OCI-LY1 (cell line): ENCODE measurements around the gene NOTCH4.
"Not testable (repeated sequence)": the region's sequence is repeated elsewhere in the genome, so short reads cannot be mapped to it uniquely, and the experiment has no call there.

Experiments used
- H2AFZ ChIP-seq: fragments of 200-600 bp; sonication (generic), shearing (Covaris generic); 2 replicates; pipeline ENCODE4 v1.6.0; 2014; ENCODE audit warnings: antibody characterized with exemption, mild to moderate bottlenecking, low read length
- H3F3A ChIP-seq: fragments of 200-600 bp; sonication (generic), shearing (Covaris generic); 2 replicates; pipeline ENCODE4 v1.6.0; 2014; ENCODE audit warnings: mild to moderate bottlenecking, antibody characterized with exemption, low read length, moderate library complexity; ENCODE audit not compliant: insufficient read depth
- H3K27ac ChIP-seq: fragments of 200-600 bp; sonication (generic); 2 replicates; pipeline ENCODE4 v1.5.1; 2014; ENCODE audit warnings: low read length, mixed run types, mild to moderate bottlenecking, low read depth; ENCODE audit not compliant: poor library complexity, severe bottlenecking
- H3K27me3 ChIP-seq: fragments of 200-600 bp; sonication (generic); 2 replicates; pipeline ENCODE4 v1.6.0; 2014; ENCODE audit warnings: antibody characterized with exemption, mild to moderate bottlenecking, low read length, moderate library complexity; ENCODE audit not compliant: insufficient read depth
- H3K36me3 ChIP-seq: fragments of 200-600 bp; sonication (generic); 2 replicates; pipeline ENCODE4 v1.6.1; 2014; ENCODE audit warnings: mild to moderate bottlenecking, antibody characterized with exemption, low read length, moderate library complexity, mixed read lengths; ENCODE audit not compliant: insufficient read depth
- H3K4me1 ChIP-seq: fragments of 200-600 bp; sonication (generic); 2 replicates; pipeline ENCODE4 v1.5.1; 2014; ENCODE audit warnings: mild to moderate bottlenecking, low read length, moderate library complexity; ENCODE audit not compliant: insufficient read depth, severe bottlenecking
- H3K4me2 ChIP-seq: fragments of 200-600 bp; sonication (generic), shearing (Covaris generic); 2 replicates; pipeline ENCODE4 v1.6.1; 2014; ENCODE audit warnings: low read length
- H3K4me3 ChIP-seq: fragments of 200-600 bp; sonication (generic); 2 replicates; pipeline ENCODE4 v1.5.1; 2014; ENCODE audit warnings: low read length, low read depth, mild to moderate bottlenecking, mixed read lengths; ENCODE audit not compliant: poor library complexity, severe bottlenecking
- H3K79me2 ChIP-seq: fragments of 200-600 bp; shearing (Covaris generic); 2 replicates; pipeline ENCODE4 v1.6.1; 2016; ENCODE audit warnings: mixed run types, low read length, mixed read lengths; ENCODE audit not compliant: insufficient read depth
- H3K9ac ChIP-seq: fragments of 200-600 bp; sonication (generic), shearing (Covaris generic); 2 replicates; pipeline ENCODE4 v1.6.1; 2014; ENCODE audit warnings: mild to moderate bottlenecking, low read length, mixed read lengths
- H3K9me2 ChIP-seq: fragments of 200-600 bp; sonication (generic), shearing (Covaris generic); 2 replicates; pipeline ENCODE4 v1.6.1; 2014; ENCODE audit warnings: low read depth, mild to moderate bottlenecking, low read length, mixed read lengths
- H3K9me3 ChIP-seq: fragments of 200-600 bp; shearing (Covaris generic); 2 replicates; pipeline ENCODE4 v1.6.1; 2014; ENCODE audit warnings: low read length, mixed read lengths
- H4K20me1 ChIP-seq: fragments of 200-600 bp; sonication (generic), shearing (Covaris generic); 2 replicates; pipeline ENCODE4 v1.6.0; 2016; ENCODE audit warnings: mild to moderate bottlenecking, low read length; ENCODE audit not compliant: insufficient read depth
- EZH2 ChIP-seq: fragments of 200-600 bp; sonication (generic), shearing (Covaris generic); IDR thresholded peaks from 2 replicates; pipeline ENCODE4 v1.8.0; 2017; ENCODE audit warnings: borderline replicate concordance, mixed run types, mild to moderate bottlenecking, antibody characterized with exemption, low read length, moderate library complexity, mixed read lengths
- TF ChIP-seq, protein P1 (sequence below): fragments of 200-600 bp; sonication (generic), shearing (Covaris generic); IDR thresholded peaks from 2 replicates; pipeline ENCODE4 v1.5.1; 2017; ENCODE audit warnings: mild to moderate bottlenecking, antibody characterized with exemption, low read length, moderate library complexity, mixed read lengths

The NOTCH4 gene

DNA sequence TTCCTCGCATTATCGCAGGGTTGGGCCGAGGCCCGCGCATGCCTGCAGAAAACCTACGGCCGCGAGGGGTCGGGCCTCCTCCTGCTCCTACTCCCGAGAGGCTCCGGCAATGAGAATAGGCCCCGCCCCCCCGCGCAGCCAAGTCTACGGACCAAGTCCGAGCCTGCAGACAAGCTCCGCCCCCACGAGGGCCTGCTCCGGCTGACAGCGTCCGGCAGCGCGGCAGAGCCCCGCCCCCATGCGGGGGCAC is 28.3 kb downstream of the NOTCH4 start:
- H3K4me3 ChIP-seq, result peak overlapping the region; percentile 77
- peaks cover 51% of the 10 kb centered on the region for H3K4me1 ChIP-seq
- H4K20me1 ChIP-seq, result no peaks in the 10 kb centered on the region
- peak overlapping the region; percentile 97 for H3K4me2 ChIP-seq
- no peaks in the 10 kb centered on the region for H3K27me3 ChIP-seq
- H3K27ac ChIP-seq, result no peak overlapping the region
- no peaks in the 10 kb centered on the region for H3K9me2 ChIP-seq
- H3K9ac ChIP-seq, result no peak overlapping the region; the same call in 1 of the 2 replicates
- H3F3A ChIP-seq, result 0 out of 2 replicates have a peak, but pooled peaks cover 3% of the 10 kb centered on the region
- TF ChIP-seq EZH2, result no peak
- TF ChIP-seq, protein P1, sequence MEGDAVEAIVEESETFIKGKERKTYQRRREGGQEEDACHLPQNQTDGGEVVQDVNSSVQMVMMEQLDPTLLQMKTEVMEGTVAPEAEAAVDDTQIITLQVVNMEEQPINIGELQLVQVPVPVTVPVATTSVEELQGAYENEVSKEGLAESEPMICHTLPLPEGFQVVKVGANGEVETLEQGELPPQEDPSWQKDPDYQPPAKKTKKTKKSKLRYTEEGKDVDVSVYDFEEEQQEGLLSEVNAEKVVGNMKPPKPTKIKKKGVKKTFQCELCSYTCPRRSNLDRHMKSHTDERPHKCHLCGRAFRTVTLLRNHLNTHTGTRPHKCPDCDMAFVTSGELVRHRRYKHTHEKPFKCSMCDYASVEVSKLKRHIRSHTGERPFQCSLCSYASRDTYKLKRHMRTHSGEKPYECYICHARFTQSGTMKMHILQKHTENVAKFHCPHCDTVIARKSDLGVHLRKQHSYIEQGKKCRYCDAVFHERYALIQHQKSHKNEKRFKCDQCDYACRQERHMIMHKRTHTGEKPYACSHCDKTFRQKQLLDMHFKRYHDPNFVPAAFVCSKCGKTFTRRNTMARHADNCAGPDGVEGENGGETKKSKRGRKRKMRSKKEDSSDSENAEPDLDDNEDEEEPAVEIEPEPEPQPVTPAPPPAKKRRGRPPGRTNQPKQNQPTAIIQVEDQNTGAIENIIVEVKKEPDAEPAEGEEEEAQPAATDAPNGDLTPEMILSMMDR, result no peak
- no peaks in the 10 kb centered on the region for H3K36me3 ChIP-seq
- no peaks in the 10 kb centered on the region for H3K9me3 ChIP-seq
- no peak overlapping the region for H2AFZ ChIP-seq
- H3K79me2 ChIP-seq, result no peaks in the 10 kb centered on the region

DNA sequence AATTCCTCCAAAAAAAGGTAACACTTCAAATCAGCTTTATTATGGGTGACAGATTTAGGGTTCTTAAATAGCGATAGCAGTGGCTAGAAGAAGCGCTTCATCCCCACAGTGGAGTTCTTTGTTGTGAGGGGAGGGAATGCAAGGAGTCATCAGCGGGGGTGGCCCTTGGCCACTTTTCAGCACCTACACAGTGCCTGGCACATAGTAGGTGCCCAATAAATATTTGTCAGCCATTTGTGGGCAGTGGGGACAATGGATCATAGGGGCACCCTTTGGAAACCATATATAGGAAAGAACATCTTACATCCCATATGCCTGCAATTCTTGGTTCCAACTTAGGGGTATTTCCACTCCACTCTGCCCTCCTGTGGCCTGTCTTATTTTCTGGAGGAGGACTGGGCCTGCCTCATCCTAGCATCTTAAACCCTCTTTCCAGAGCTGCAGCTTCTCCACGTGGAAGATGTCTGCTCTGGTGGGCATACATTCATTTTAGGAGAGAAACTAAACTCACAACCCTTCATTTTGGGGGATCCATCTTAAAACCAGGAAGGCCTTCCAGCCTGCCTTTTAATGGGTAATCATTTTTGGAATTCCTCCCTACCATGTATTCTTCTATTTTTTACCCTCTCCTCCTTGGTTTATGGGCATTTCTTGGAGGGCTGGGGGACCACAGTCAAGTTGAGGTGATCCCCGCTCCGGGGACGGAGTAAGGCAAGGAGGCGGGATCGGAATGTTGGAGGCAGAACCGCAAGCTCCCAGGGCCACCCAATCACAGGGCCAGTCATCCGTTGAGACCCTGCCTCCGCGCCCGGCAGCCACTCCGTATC is 28.8 kb downstream of the NOTCH4 start:
- H3K79me2 ChIP-seq, result no peaks in the 10 kb centered on the region
- H4K20me1 ChIP-seq, result no peaks in the 10 kb centered on the region
- H3K36me3 ChIP-seq, result no peaks in the 10 kb centered on the region
- 0 out of 2 replicates have a peak, but pooled peaks cover 3% of the 10 kb centered on the region for H3F3A ChIP-seq
- H3K9me3 ChIP-seq, result no peaks in the 10 kb centered on the region
- no peaks in the 10 kb centered on the region for H3K9me2 ChIP-seq
- H3K27me3 ChIP-seq, result no peaks in the 10 kb centered on the region
- no peak overlapping the region for H2AFZ ChIP-seq
- TF ChIP-seq, protein P1, result peak; percentile 67
- TF ChIP-seq EZH2, result no peak
- peak overlapping the region; percentile 77 for H3K4me3 ChIP-seq
- peak overlapping the region; percentile 89 for H3K9ac ChIP-seq
- peaks cover 54% of the 10 kb centered on the region for H3K4me1 ChIP-seq
- peak overlapping the region; percentile 97 for H3K4me2 ChIP-seq
- peak overlapping the region; percentile 76 for H3K27ac ChIP-seq

DNA sequence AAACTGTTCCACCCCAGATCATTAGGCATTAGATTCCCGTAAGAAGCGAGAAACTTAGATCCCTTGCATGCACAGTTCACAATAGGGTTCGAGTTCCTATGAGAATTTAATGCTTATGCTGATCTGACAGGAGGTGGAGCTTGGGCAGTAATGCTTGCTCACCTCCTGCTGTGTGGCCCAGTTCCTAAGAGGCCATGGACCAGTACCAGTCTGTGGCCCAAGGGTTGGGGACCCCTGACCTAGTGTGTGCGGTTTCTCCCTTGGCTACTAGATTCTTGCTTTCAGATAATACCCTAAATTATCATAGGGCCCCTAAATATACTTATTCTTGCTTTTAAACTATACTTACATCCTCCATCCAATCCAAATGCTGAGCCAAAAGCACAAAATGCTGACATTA is 29.5 kb downstream of the NOTCH4 start:
- Histone ChIP-seq H3K4me3 (no peak overlapping the region), H3K27ac (peak overlapping the region; percentile 53), H3F3A (0 out of 2 replicates have a peak, but pooled peaks cover 3% of the 10 kb centered on the region), H3K9me3 (no peaks in the 10 kb centered on the region), H3K4me1 (peaks cover 55% of the 10 kb centered on the region), H3K4me2 (no peak overlapping the region), H4K20me1 (no peaks in the 10 kb centered on the region), H3K79me2 (no peaks in the 10 kb centered on the region), H3K27me3 (no peaks in the 10 kb centered on the region), H3K9me2 (no peaks in the 10 kb centered on the region), H2AFZ (no peak overlapping the region), H3K36me3 (no peaks in the 10 kb centered on the region), H3K9ac (no peak overlapping the region)
- no peak for TF ChIP-seq EZH2
- TF ChIP-seq, protein P1, result no peak

DNA sequence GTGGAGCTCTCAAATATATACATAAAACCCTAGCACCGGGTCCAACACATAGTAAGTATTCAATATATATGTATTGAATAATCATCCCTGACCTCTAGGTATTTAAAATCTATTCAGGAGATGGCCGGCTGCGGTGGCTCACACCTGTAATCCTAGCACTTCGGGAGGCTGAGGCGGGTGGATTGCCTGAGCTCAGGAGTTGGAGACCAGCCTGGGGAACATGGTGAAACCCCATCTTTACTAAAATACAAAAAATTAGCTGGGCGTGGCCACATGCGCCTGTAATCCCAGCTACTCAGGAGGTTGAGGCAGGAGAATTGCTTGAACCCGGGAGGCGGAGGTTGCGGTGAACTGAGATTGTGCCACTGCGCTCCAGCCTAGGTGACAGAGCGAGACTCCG is 30.8 kb downstream of the NOTCH4 start:
- peak overlapping the region; percentile 86 for H3K9ac ChIP-seq
- H3K27me3 ChIP-seq, H4K20me1 ChIP-seq, H3K79me2 ChIP-seq, H3K36me3 ChIP-seq, H3K9me3 ChIP-seq, H3K9me2 ChIP-seq, H3F3A ChIP-seq: not testable (repeated sequence)
- H2AFZ ChIP-seq, result peak overlapping the region; percentile 54; the same call in 1 of the 2 replicates
- peak overlapping the region; percentile 73 for H3K4me3 ChIP-seq
- H3K27ac ChIP-seq, result peak overlapping the region; percentile 88
- peak overlapping the region; percentile 86 for H3K4me2 ChIP-seq
- peaks cover 66% of the 10 kb centered on the region for H3K4me1 ChIP-seq
